Breast epithelium (tissue), 3 donors: ENCODE data around the gene PCDHA1.

ENCODE experiments used
- POLR2A ChIP-seq: fragments of 450-650 bp; IDR thresholded peaks from one replicate; pipeline ENCODE4 v1.6.1; 2016; ENCODE audit warnings: antibody characterized with exemption, mild to moderate bottlenecking, moderate library complexity
- POLR2AphosphoS5 ChIP-seq, 3 donors: sonication (generic); formaldehyde crosslinking; IDR thresholded peaks; one replicate each; pipeline ENCODE4 v1.6.1; 2017; ENCODE audit warnings: antibody characterized with exemption in 3 of 3
- TF ChIP-seq, protein P1 (sequence below), 3 donors: fragments of 450-650 bp; IDR thresholded peaks; one replicate each; pipeline ENCODE4 v1.5.1; 2016 to 2017; ENCODE audit warnings: antibody characterized with exemption in 3 of 3, mild to moderate bottlenecking in 3 of 3, moderate library complexity in 3 of 3

DNA sequence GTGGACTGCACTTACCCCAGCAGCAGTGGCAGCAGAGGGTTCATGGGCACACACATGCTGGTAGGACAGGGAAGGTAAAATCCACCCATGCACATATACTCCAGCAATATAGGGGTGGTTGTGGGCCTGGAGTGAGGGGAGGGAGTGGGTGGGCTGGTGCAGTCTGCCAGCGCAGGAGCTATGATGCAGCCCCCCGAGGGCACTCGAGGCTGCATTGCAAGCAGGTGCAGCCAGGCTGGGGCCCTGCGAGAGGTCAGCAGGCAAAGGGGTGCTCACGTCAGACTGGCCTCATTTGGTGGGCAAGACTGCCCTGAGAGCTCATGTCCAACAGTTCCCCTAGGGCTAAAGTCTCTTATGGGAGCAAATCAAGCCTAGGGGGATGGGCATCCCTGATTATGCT, 32.4 kb upstream of the PCDHA1 start:
- TF ChIP-seq, protein P1, sequence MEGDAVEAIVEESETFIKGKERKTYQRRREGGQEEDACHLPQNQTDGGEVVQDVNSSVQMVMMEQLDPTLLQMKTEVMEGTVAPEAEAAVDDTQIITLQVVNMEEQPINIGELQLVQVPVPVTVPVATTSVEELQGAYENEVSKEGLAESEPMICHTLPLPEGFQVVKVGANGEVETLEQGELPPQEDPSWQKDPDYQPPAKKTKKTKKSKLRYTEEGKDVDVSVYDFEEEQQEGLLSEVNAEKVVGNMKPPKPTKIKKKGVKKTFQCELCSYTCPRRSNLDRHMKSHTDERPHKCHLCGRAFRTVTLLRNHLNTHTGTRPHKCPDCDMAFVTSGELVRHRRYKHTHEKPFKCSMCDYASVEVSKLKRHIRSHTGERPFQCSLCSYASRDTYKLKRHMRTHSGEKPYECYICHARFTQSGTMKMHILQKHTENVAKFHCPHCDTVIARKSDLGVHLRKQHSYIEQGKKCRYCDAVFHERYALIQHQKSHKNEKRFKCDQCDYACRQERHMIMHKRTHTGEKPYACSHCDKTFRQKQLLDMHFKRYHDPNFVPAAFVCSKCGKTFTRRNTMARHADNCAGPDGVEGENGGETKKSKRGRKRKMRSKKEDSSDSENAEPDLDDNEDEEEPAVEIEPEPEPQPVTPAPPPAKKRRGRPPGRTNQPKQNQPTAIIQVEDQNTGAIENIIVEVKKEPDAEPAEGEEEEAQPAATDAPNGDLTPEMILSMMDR (IDR thresholded peaks at IDR 0.05) = no peak
- no peak for TF ChIP-seq POLR2A
- TF ChIP-seq POLR2AphosphoS5 (IDR thresholded peaks at IDR 0.05) = no peak
